SK-N-SH (cell line): ENCODE data around the gene LGALS3BP. TPM values are rescaled to one million over a fixed set of nuclear protein-coding genes. Genes with fewer than 3 reads are reported as not detected.

ENCODE experiments used
- CTCF ChIA-PET: fragments of 300-600, 350-600 bp; formaldehyde crosslinking; extraction: SDS; loops from one replicate; lab custom pipeline; 2021; lab: Yijun Ruan, JAX
- POLR2A ChIA-PET: fragments of 350-600 bp; sonication (Branson Sonifier 250); formaldehyde crosslinking; extraction: SDS; loops from one replicate; lab custom pipeline; 2020; ENCODE audit warnings: antibody characterized with exemption, inconsistent platforms; lab: Yijun Ruan, JAX
- DNase-seq: peaks from one replicate; pipeline ENCODE4 v3.0.0; 2012
- H2AFZ ChIP-seq: fragments of 200-600 bp; sonication (generic); 2 replicates; pipeline ENCODE4 v1.8.1; 2016; ENCODE audit warnings: antibody characterized with exemption, mild to moderate bottlenecking, low read depth
- H3F3A ChIP-seq: fragments of 200-600 bp; sonication (generic); replicated peaks from 2 replicates; pipeline ENCODE3; 2016; ENCODE audit warnings: antibody characterized with exemption, mild to moderate bottlenecking; ENCODE audit not compliant: insufficient read depth
- H3K27ac ChIP-seq, 2 experiments: fragments of 200-500 bp in 1 of 2; fragments of 200-600 bp in 1 of 2; sonication (Bioruptor generic) in 1 of 2; sonication (generic), shearing (Covaris generic) in 1 of 2; 2 replicates each; pipeline versions ENCODE4 v1.5.1 to v1.6.1; 2014 to 2016; ENCODE audit warnings: low read depth in 2 of 2, inconsistent platforms in 1 of 2, low read length in 1 of 2, mild to moderate bottlenecking in 1 of 2, mixed read lengths in 1 of 2
- H3K27me3 ChIP-seq: fragments of 200-600 bp; sonication (generic), shearing (Covaris generic); 2 replicates; pipeline ENCODE4 v1.6.1; 2016; ENCODE audit warnings: mixed run types; ENCODE audit not compliant: insufficient read depth
- H3K36me3 ChIP-seq, 2 experiments: fragments of 200-500 bp in 1 of 2; fragments of 200-600 bp in 1 of 2; sonication (Bioruptor generic) in 1 of 2; sonication (generic) in 1 of 2; replicated peaks in 1 of 2; 2 replicates each; pipeline versions ENCODE3 to v1.5.1; 2014 to 2016; ENCODE audit warnings: low read length in 1 of 2, mild to moderate bottlenecking in 1 of 2; ENCODE audit not compliant: insufficient read depth in 2 of 2, control insufficient read depth in 1 of 2
- H3K4me1 ChIP-seq, 2 experiments: fragments of 200-500 bp in 1 of 2; fragments of 200-600 bp in 1 of 2; sonication (Bioruptor generic) in 1 of 2; sonication (generic), shearing (Covaris generic) in 1 of 2; 2 replicates each; pipeline versions ENCODE4 v1.5.1 to v1.6.1; 2014 to 2016; ENCODE audit warnings: low read depth in 1 of 2, low read length in 1 of 2, mixed run types in 1 of 2; ENCODE audit not compliant: insufficient read depth in 2 of 2, control insufficient read depth in 1 of 2
- H3K4me2 ChIP-seq: fragments of 200-600 bp; sonication (generic), shearing (Covaris generic); 2 replicates; pipeline ENCODE4 v1.6.1; 2017; ENCODE audit warnings: mixed run types
- H3K4me3 ChIP-seq, 2 experiments: fragments of 200-500 bp in 1 of 2; fragments of 200-600 bp in 1 of 2; sonication (Bioruptor generic) in 1 of 2; sonication (generic), shearing (Covaris generic) in 1 of 2; 2 replicates each; pipeline versions ENCODE4 v1.5.1 to v1.8.1; 2014 to 2016; ENCODE audit warnings: low read depth in 2 of 2, inconsistent platforms in 1 of 2, low read length in 1 of 2, mild to moderate bottlenecking in 1 of 2, mixed read lengths in 1 of 2, moderate library complexity in 1 of 2
- H3K79me2 ChIP-seq: fragments of 200-600 bp; sonication (generic); 2 replicates; pipeline ENCODE4 v1.8.1; 2017; ENCODE audit warnings: mild to moderate bottlenecking; ENCODE audit not compliant: insufficient read depth
- H3K9ac ChIP-seq: fragments of 200-600 bp; sonication (generic); 2 replicates; pipeline ENCODE4 v1.6.1; 2017; ENCODE audit warnings: mixed run types
- H3K9me2 ChIP-seq: fragments of 200-600 bp; sonication (generic); 2 replicates; pipeline ENCODE4 v1.6.1; 2017; ENCODE audit warnings: mixed run types
- H3K9me3 ChIP-seq: fragments of 200-600 bp; sonication (generic); 2 replicates; pipeline ENCODE4 v1.6.1; 2017; ENCODE audit warnings: mixed run types, mild to moderate bottlenecking, moderate library complexity
- H4K20me1 ChIP-seq: fragments of 200-600 bp; sonication (generic); 2 replicates; pipeline ENCODE4 v1.6.1; 2017; ENCODE audit warnings: mild to moderate bottlenecking, mixed run types; ENCODE audit not compliant: insufficient read depth
- CHD2 ChIP-seq: fragments of 150-350 bp; IDR thresholded peaks from 2 replicates; pipeline ENCODE4 v1.6.1; 2018; ENCODE audit warnings: low read length; ENCODE audit not compliant: partially characterized antibody
- EZH2phosphoT487 ChIP-seq: fragments of 200-600 bp; sonication (generic); IDR thresholded peaks from 2 replicates; pipeline ENCODE4 v1.6.1; 2017; ENCODE audit warnings: low read depth, mixed run types, mild to moderate bottlenecking, antibody characterized with exemption, moderate library complexity, borderline replicate concordance
- FOXM1 ChIP-seq: IDR thresholded peaks from 2 replicates; pipeline ENCODE4 v1.4.0; 2012; ENCODE audit warnings: low read depth, mild to moderate bottlenecking
- GABPA ChIP-seq: IDR thresholded peaks from 2 replicates; pipeline ENCODE4 v1.4.0; 2012; ENCODE audit warnings: low read depth, mild to moderate bottlenecking
- GATA2 ChIP-seq: sonication (generic); formaldehyde crosslinking; IDR thresholded peaks from 2 replicates; pipeline ENCODE4 v1.5.0; 2020; ENCODE audit warnings: mild to moderate bottlenecking, missing genetic modification reagents
- MAX ChIP-seq: IDR thresholded peaks from 2 replicates; pipeline ENCODE4 v1.4.0; 2012; ENCODE audit warnings: low read depth
- MXI1 ChIP-seq: IDR thresholded peaks from 2 replicates; pipeline ENCODE4 v1.6.1; 2012; ENCODE audit warnings: mild to moderate bottlenecking, low read depth, low read length, improper control_type of control experiment
- POLR2AphosphoS5 ChIP-seq: IDR thresholded peaks from 2 replicates; pipeline ENCODE4 v1.6.1; 2012; ENCODE audit warnings: low read depth, low read length
- RAD21 ChIP-seq: IDR thresholded peaks from 2 replicates; pipeline ENCODE4 v1.6.1; 2012; ENCODE audit warnings: mild to moderate bottlenecking, low read length
- REST ChIP-seq: IDR thresholded peaks from 2 replicates; pipeline ENCODE4 v1.6.1; 2012; ENCODE audit warnings: mild to moderate bottlenecking, low read depth, low read length, moderate library complexity
- SIN3A ChIP-seq: IDR thresholded peaks from 2 replicates; pipeline ENCODE4 v1.6.1; 2012; ENCODE audit warnings: low read depth, mild to moderate bottlenecking, low read length, moderate library complexity, borderline replicate concordance
- SMC3 ChIP-seq: IDR thresholded peaks from 2 replicates; pipeline ENCODE4 v1.6.1; 2012; ENCODE audit warnings: low read depth, low read length, improper control_type of control experiment
- TEAD4 ChIP-seq: IDR thresholded peaks from 2 replicates; pipeline ENCODE4 v1.4.0; 2012; ENCODE audit warnings: mild to moderate bottlenecking, borderline replicate concordance; ENCODE audit not compliant: insufficient read depth
- USF2 ChIP-seq: fragments of 150-350 bp; IDR thresholded peaks from 2 replicates; pipeline ENCODE4 v1.6.1; 2017; ENCODE audit warnings: antibody characterized with exemption, low read length, low read depth, borderline replicate concordance
- ZBTB33 ChIP-seq: IDR thresholded peaks from 2 replicates; pipeline ENCODE4 v1.4.0; 2012; ENCODE audit warnings: low read depth, borderline replicate concordance
- WGBS: methylation state at CpG from one replicate; pipeline ENCODE4 v1.1.6; 2017; ENCODE audit warnings: low lambda C conversion rate; 5-methylcytosine and 5-hydroxymethylcytosine counted together
- polyA plus RNA-seq, 3 experiments: library from polyadenylated mRNA; depleted of rRNA; stranded (reverse); fragments of >200 nt; gene quantifications; 2 replicates each; pipeline ENCODE4 v1.2.3, GENCODE V29; 2012

Gene LGALS3BP
- polyA plus RNA-seq, 1 of the 3 experiments (the other 2 are of a cell fraction): 579 TPM

GRCh38 chr17:78999056-78999768 is 19.5 kb upstream of the LGALS3BP start:
- H2AFZ ChIP-seq: no peak overlapping the region
- TF ChIP-seq GABPA: no peak
- no peak for TF ChIP-seq POLR2AphosphoS5
- TF ChIP-seq SMC3: no peak
- TF ChIP-seq TEAD4: no peak
- no peak for TF ChIP-seq USF2
- no peaks in the 10 kb centered on the region for H3K27me3 ChIP-seq
- H3K9me2 ChIP-seq: no peaks in the 10 kb centered on the region
- no peaks in the 10 kb centered on the region for H3K9me3 ChIP-seq
- 98% methylated on average over 17 of the region's 17 CpGs for WGBS
- H3K27ac ChIP-seq: peak overlapping the region in 1 of 2 experiments; percentile 86; a peak in 2 of 4 replicates
- ChIA-PET CTCF (interaction anchor here (0.7 to 11.1 kb wide), 16 partner anchors 12 to 394 kb away, joined by 3 to 133 read pairs (median 6); partner anchors contain the start of gene LGALS3BP), POLR2A (interaction anchor here (0.9 to 1.6 kb wide), 4 partner anchors 10 to 117 kb away, joined by 3 to 6 read pairs (median 3); partner anchors contain the start of gene CANT1)
- H3K4me3 ChIP-seq: no peak overlapping the region
- peaks cover 5% of the 10 kb centered on the region for H3F3A ChIP-seq
- peaks cover 74% of the 10 kb centered on the region for H3K79me2 ChIP-seq
- H4K20me1 ChIP-seq: peaks cover 67% of the 10 kb centered on the region
- no peak overlapping the region for H3K9ac ChIP-seq
- peaks cover 0 to 30% of the 10 kb centered on the region in 2 experiments; a peak in 1 of 4 replicates for H3K4me1 ChIP-seq
- no peak overlapping the region for H3K4me2 ChIP-seq
- peak; percentile 54 for DNase-seq
- peaks cover 29 to 56% of the 10 kb centered on the region in 2 experiments for H3K36me3 ChIP-seq

GRCh38 chr17:78998311-78999055 is 18.8 kb upstream of the LGALS3BP start:
- Histone ChIP-seq H3K36me3 (peaks cover 29 to 64% of the 10 kb centered on the region in 2 experiments), H3K27me3 (no peaks in the 10 kb centered on the region), H3K27ac (peak overlapping the region in 1 of 2 experiments; percentile 86; a peak in 2 of 4 replicates), H3K4me1 (peaks cover 0 to 30% of the 10 kb centered on the region in 2 experiments; a peak in 1 of 4 replicates), H3K79me2 (peaks cover 71% of the 10 kb centered on the region), H3K9me2 (no peaks in the 10 kb centered on the region), H3F3A (peaks cover 5% of the 10 kb centered on the region), H3K4me3 (no peak overlapping the region), H2AFZ (no peak overlapping the region), H3K4me2 (no peak overlapping the region), H3K9me3 (no peaks in the 10 kb centered on the region), H3K9ac (no peak overlapping the region), H4K20me1 (peaks cover 66% of the 10 kb centered on the region)
- DNase-seq: peak; percentile 96
- CTCF ChIA-PET: interaction anchor here (0.7 to 11.1 kb wide), 13 partner anchors 11 to 394 kb away, joined by 3 to 133 read pairs (median 5); partner anchors contain the start of gene LGALS3BP
- WGBS: 73% methylated on average over 21 of the region's 28 CpGs
- POLR2A ChIA-PET: interaction anchor here (0.9 to 1.6 kb wide), 3 partner anchors 11 to 116 kb away, joined by 3 to 6 read pairs (median 3); partner anchors contain the start of gene CANT1
- TF ChIP-seq SIN3A (no peak), MAX (no peak), POLR2AphosphoS5 (no peak), EZH2phosphoT487 (no peak), GATA2 (no peak), TEAD4 (no peak), SMC3 (no peak; the same call in 1 of the 2 replicates), FOXM1 (no peak), MXI1 (peak; percentile 89), CHD2 (peak; percentile 3), ZBTB33 (no peak), RAD21 (peak; percentile 4; the same call in 1 of the 2 replicates), REST (no peak), GABPA (no peak)
